Sigmoid colon (tissue), 4 donors: ENCODE data around the gene IFNL1.
"Not testable (repeated sequence)": the region's sequence is repeated elsewhere in the genome, so short reads cannot be mapped to it uniquely, and the experiment has no call there.

ENCODE experiments used
- POLR2A ChIP-seq, 2 donors: fragments of 450-650 bp; IDR thresholded peaks; one replicate each; pipeline ENCODE4 v1.6.1; 2016; ENCODE audit warnings: antibody characterized with exemption in 2 of 2, mild to moderate bottlenecking in 2 of 2, moderate library complexity in 2 of 2
- POLR2AphosphoS5 ChIP-seq, 4 donors: sonication (generic); formaldehyde crosslinking; IDR thresholded peaks; one replicate each; pipeline ENCODE4 v1.6.1; 2017; ENCODE audit warnings: antibody characterized with exemption in 4 of 4
- TF ChIP-seq, protein P1 (sequence below), 4 experiments: fragments of 450-650 bp in 3 of 4; fragments of 200-600 bp in 1 of 4; IDR thresholded peaks; one replicate each; pipeline ENCODE4 v1.5.1; 2016 to 2019; ENCODE audit warnings: antibody characterized with exemption in 4 of 4, mild to moderate bottlenecking in 3 of 4, moderate library complexity in 2 of 4

DNA sequence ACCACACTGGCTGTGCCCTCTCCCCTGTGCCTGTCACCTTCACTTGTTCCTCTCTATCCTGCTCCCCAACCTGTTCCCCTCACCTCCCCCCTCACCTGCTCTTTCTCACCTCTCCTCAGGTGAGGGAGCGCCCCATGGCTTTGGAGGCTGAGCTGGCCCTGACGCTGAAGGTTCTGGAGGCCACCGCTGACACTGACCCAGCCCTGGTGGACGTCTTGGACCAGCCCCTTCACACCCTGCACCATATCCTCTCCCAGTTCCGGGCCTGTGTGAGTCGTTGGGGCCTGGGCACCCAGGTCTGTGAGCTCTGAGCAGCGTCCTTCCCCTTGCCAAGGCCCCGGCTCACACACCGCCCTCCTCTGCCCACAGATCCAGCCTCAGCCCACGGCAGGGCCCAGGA lies 26.8 kb upstream of the IFNL1 start:
- TF ChIP-seq, protein P1, sequence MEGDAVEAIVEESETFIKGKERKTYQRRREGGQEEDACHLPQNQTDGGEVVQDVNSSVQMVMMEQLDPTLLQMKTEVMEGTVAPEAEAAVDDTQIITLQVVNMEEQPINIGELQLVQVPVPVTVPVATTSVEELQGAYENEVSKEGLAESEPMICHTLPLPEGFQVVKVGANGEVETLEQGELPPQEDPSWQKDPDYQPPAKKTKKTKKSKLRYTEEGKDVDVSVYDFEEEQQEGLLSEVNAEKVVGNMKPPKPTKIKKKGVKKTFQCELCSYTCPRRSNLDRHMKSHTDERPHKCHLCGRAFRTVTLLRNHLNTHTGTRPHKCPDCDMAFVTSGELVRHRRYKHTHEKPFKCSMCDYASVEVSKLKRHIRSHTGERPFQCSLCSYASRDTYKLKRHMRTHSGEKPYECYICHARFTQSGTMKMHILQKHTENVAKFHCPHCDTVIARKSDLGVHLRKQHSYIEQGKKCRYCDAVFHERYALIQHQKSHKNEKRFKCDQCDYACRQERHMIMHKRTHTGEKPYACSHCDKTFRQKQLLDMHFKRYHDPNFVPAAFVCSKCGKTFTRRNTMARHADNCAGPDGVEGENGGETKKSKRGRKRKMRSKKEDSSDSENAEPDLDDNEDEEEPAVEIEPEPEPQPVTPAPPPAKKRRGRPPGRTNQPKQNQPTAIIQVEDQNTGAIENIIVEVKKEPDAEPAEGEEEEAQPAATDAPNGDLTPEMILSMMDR (IDR thresholded peaks at IDR 0.05), result not testable (repeated sequence)
- not testable (repeated sequence) for TF ChIP-seq POLR2AphosphoS5, POLR2A (IDR thresholded peaks at IDR 0.05)
